Panc1 (cell line): ENCODE measurements around the gene CREB5. TPM values are rescaled to one million over a fixed set of nuclear protein-coding genes. Genes with fewer than 3 reads are reported as not detected.

Experiments used
- ATAC-seq: fragments of 200-7000 bp; cut with Tn5 transposase; 2 replicates; pipeline ENCODE4 v1.9.1; 2020; ENCODE audit warnings: mild to moderate bottlenecking, moderate library complexity
- BruUV-seq: library from RNA; stranded (reverse); fragments of 400-500 nt; replicated peaks from 2 replicates; lab custom pipeline; 2021; lab: Mats Ljungman, UMichigan
- CTCF ChIA-PET: fragments of 300-600 bp; sonication (Branson Sonifier 250); formaldehyde crosslinking; loops from one replicate; lab custom pipeline; 2022; ENCODE audit warnings: antibody characterized with exemption; lab: Charles Lee
- POLR2A ChIA-PET: fragments of 300-600 bp; sonication (Branson Sonifier 250); formaldehyde crosslinking; loops from one replicate; lab custom pipeline; 2022; ENCODE audit warnings: antibody characterized with exemption; lab: Charles Lee
- DNase-seq: peaks from one replicate; pipeline ENCODE4 v3.0.0-alpha.2; 2010; ENCODE audit warnings: low read depth, low spot score
- H3K27ac ChIP-seq: 2 replicates; pipeline ENCODE4 v1.5.1; 2011; ENCODE audit warnings: mild to moderate bottlenecking, low read length, inconsistent platforms
- H3K27me3 ChIP-seq: fragments of 200-500 bp; sonication (Bioruptor generic); 2 replicates; pipeline ENCODE4 v1.6.0; 2014; ENCODE audit warnings: low read length, inconsistent platforms; ENCODE audit not compliant: control insufficient read depth, insufficient read depth
- H3K36me3 ChIP-seq: fragments of 200-500 bp; sonication (Bioruptor generic); 2 replicates; pipeline ENCODE4 v1.5.1; 2014; ENCODE audit warnings: inconsistent platforms, mild to moderate bottlenecking, low read length, moderate library complexity; ENCODE audit not compliant: control insufficient read depth, insufficient read depth
- H3K4me1 ChIP-seq: 2 replicates; pipeline ENCODE4 v1.5.1; 2011; ENCODE audit warnings: inconsistent platforms, mild to moderate bottlenecking, low read length, moderate library complexity; ENCODE audit not compliant: control insufficient read depth, insufficient read depth
- H3K4me3 ChIP-seq, 2 experiments: 2 replicates each; pipeline ENCODE4 v1.5.1; 2011 to 2012; ENCODE audit warnings: low read depth in 2 of 2, low read length in 2 of 2, mild to moderate bottlenecking in 2 of 2, inconsistent platforms in 1 of 2, moderate library complexity in 1 of 2
- H3K9me3 ChIP-seq: fragments of 200-500 bp; sonication (Bioruptor generic); 2 replicates; pipeline ENCODE4 v1.5.1; 2014; ENCODE audit warnings: low read depth, mild to moderate bottlenecking, inconsistent platforms, low read length, moderate library complexity; ENCODE audit not compliant: control insufficient read depth, insufficient read depth
- CTCF ChIP-seq: fragments of 450-650 bp; IDR thresholded peaks from 2 replicates; pipeline ENCODE4 v1.5.1; 2017; ENCODE audit warnings: mild to moderate bottlenecking
- POLR2AphosphoS5 ChIP-seq: IDR thresholded peaks from 2 replicates; pipeline ENCODE4 v1.6.1; 2012; ENCODE audit warnings: mild to moderate bottlenecking, low read depth, low read length, moderate library complexity
- REST ChIP-seq, 2 experiments: IDR thresholded peaks; 2 replicates each; pipeline ENCODE4 v1.6.1; 2011 to 2012; ENCODE audit warnings: low read depth in 2 of 2, control low read depth in 1 of 2, low read length in 1 of 2, mild to moderate bottlenecking in 1 of 2, moderate library complexity in 1 of 2; ENCODE audit not compliant: insufficient read depth in 1 of 2
- SIN3A ChIP-seq: IDR thresholded peaks from 2 replicates; pipeline ENCODE4 v1.6.1; 2012; ENCODE audit warnings: low read depth, mild to moderate bottlenecking, low read length, moderate library complexity, borderline replicate concordance; ENCODE audit not compliant: insufficient read depth
- TCF7L2 ChIP-seq: IDR thresholded peaks from 2 replicates; pipeline ENCODE4 v1.6.1; 2011; ENCODE audit warnings: mild to moderate bottlenecking, low read depth, low read length, inconsistent platforms
- in situ Hi-C: cut with HindIII; loops from 2 replicates; pipeline ENCODE4 v1.10.0; 2016; ENCODE audit warnings: low sequenced_read_pairs, low pct_unique_long_range_greater_than_20kb
- intact Hi-C: fragments of 100-400 bp; cut with micrococcal nuclease; formaldehyde crosslinking; loops from one replicate; pipeline ENCODE4 v1.10.0; 2022; ENCODE audit not compliant: unreplicated experiment
- total RNA-seq: library from RNA; stranded (reverse); gene quantifications from one replicate; pipeline ENCODE4 v1.2.1, GENCODE V29; 2021; ENCODE audit not compliant: unreplicated experiment

CREB5 gene
- total RNA-seq, 1 experiment from 2014 or later = 3.1 TPM

GRCh38 chr7:28626624-28627262 lies 214.4 kb downstream of the CREB5 start:
- no TSS peak for BruUV-seq
- in situ Hi-C loops = no loop called here
- Histone ChIP-seq H3K9me3 (no peaks in the 10 kb centered on the region), H3K4me1 (no peaks in the 10 kb centered on the region), H3K27me3 (peaks cover 2% of the 10 kb centered on the region), H3K36me3 (no peaks in the 10 kb centered on the region), H3K4me3 (no peak overlapping the region), H3K27ac (no peak overlapping the region)
- no peak for DNase-seq
- ATAC-seq = peak; percentile 74; the same call in 1 of the 2 replicates
- POLR2A ChIA-PET = no interaction called here
- intact Hi-C loops = loop anchor here (2.0 to 10.0 kb wide), 3 partner anchors 228 to 332 kb away; no protein-coding TSS in a partner anchor
- CTCF ChIA-PET = no interaction called here
- no peak for TF ChIP-seq REST (IDR thresholded peaks at IDR 0.05; ENCODE audit: insufficient read depth in 1 of 2, low read depth in 2 of 2, low read length in 1 of 2)
- TF ChIP-seq CTCF = peak; percentile 85
- no peak for TF ChIP-seq TCF7L2
- TF ChIP-seq SIN3A = no peak

- Histone ChIP-seq H3K9me3 (no peaks in the 10 kb centered on the region), H3K36me3 (no peaks in the 10 kb centered on the region), H3K4me3 (no peak overlapping the region), H3K27ac (no peak overlapping the region), H3K4me1 (no peaks in the 10 kb centered on the region), H3K27me3 (peaks cover 7% of the 10 kb centered on the region)
- ATAC-seq = no peak
- no TSS peak for BruUV-seq
- in situ Hi-C loops = no loop called here
- no peak for DNase-seq
- intact Hi-C loops = loop anchor here (2.0 to 10.0 kb wide), 3 partner anchors 228 to 332 kb away; no protein-coding TSS in a partner anchor
- ChIA-PET POLR2A (no interaction called here), CTCF (no interaction called here)
- TF ChIP-seq SIN3A (no peak), REST (IDR thresholded peaks at IDR 0.05; ENCODE audit: insufficient read depth in 1 of 2, low read depth in 2 of 2, low read length in 1 of 2) (no peak), TCF7L2 (no peak), CTCF (no peak), POLR2AphosphoS5 (no peak)
These were observed 214.9 kb downstream of the CREB5 start for GRCh38 chr7:28627263-28627653.
